Gastrocnemius medialis (tissue), 4 donors: ENCODE results near the gene DNAL4. TPM values are rescaled to one million over a fixed set of nuclear protein-coding genes. Genes with fewer than 3 reads are reported as not detected.

ENCODE experiments used
- ATAC-seq, 2 donors: fragments of 150-250 bp; one replicate each; pipeline ENCODE4 v1.9.1; 2016
- DNase-seq, 2 donors: peaks; one replicate each; pipeline ENCODE4 v3.0.0-alpha.2; 2019
- H3K27ac ChIP-seq, 4 donors: fragments of 200-600 bp; sonication (generic); 1 replicate in 1 of 4; 2 replicates in 3 of 4; pipeline ENCODE4 v1.5.1; 2016 to 2018; ENCODE audit warnings: mild to moderate bottlenecking in 2 of 4, moderate library complexity in 1 of 4
- H3K27me3 ChIP-seq, 3 donors: fragments of 200-600 bp; sonication (generic) in 2 of 3; 1 replicate in 1 of 3; 2 replicates in 2 of 3; pipeline versions ENCODE4 v1.5.1 to v1.6.0; 2016 to 2019; ENCODE audit warnings: mild to moderate bottlenecking in 1 of 3, moderate library complexity in 1 of 3
- H3K36me3 ChIP-seq, 2 donors: fragments of 200-600 bp; sonication (generic) in 1 of 2; one replicate each; pipeline ENCODE4 v1.5.1; 2017 to 2018
- H3K4me1 ChIP-seq, 2 donors: fragments of 200-600 bp; sonication (generic) in 1 of 2; one replicate each; pipeline ENCODE4 v1.5.1; 2016 to 2017; ENCODE audit warnings: mild to moderate bottlenecking in 2 of 2
- H3K4me3 ChIP-seq, 4 donors: fragments of 200-600 bp; sonication (generic) in 3 of 4; 1 replicate in 1 of 4; 2 replicates in 3 of 4; pipeline ENCODE4 v1.5.1; 2016 to 2019; ENCODE audit warnings: mild to moderate bottlenecking in 2 of 4
- H3K9me3 ChIP-seq, 3 donors: fragments of 200-600 bp; sonication (generic) in 2 of 3; 1 replicate in 1 of 3; 2 replicates in 2 of 3; pipeline ENCODE4 v1.5.1; 2016 to 2019
- CTCF ChIP-seq, 5 experiments: fragments of 450-650 bp in 3 of 5; fragments of 200-600 bp in 2 of 5; sonication (generic) in 2 of 5; IDR thresholded peaks in 4 of 5; conservative IDR thresholded peaks in 1 of 5; 1 replicate in 4 of 5; 2 replicates in 1 of 5; pipeline ENCODE4 v1.5.1; 2016 to 2019; ENCODE audit warnings: antibody characterized with exemption in 5 of 5, mild to moderate bottlenecking in 3 of 5, moderate library complexity in 3 of 5
- POLR2A ChIP-seq, 2 donors: fragments of 450-650 bp; IDR thresholded peaks; one replicate each; pipeline ENCODE4 v1.6.1; 2017; ENCODE audit warnings: antibody characterized with exemption in 2 of 2, mild to moderate bottlenecking in 2 of 2, moderate library complexity in 2 of 2
- in situ Hi-C, 4 donors: fragments of 200-750 bp; cut with MboI; loops; one replicate each; pipeline versions ENCODE4 v1.15.0 to v1.8.0; 2017; ENCODE audit warnings: low sequenced_read_pairs in 4 of 4
- intact Hi-C: fragments of 100-400 bp; cut with DNase I; formaldehyde crosslinking; loops from one replicate; pipeline ENCODE4 v1.15.1; 2023; ENCODE audit warnings: low total_unique reads
- total RNA-seq, 4 donors: library from RNA; depleted of rRNA; stranded (reverse); fragments of >200 nt; gene quantifications; one replicate each; pipeline versions ENCODE4 v1.1.0 to v1.2.3, GENCODE V29; 2016

The DNAL4 gene
- total RNA-seq, 4 donors from 2014 or later, result 5.7 to 7.2 (median 6.7) TPM

DNA sequence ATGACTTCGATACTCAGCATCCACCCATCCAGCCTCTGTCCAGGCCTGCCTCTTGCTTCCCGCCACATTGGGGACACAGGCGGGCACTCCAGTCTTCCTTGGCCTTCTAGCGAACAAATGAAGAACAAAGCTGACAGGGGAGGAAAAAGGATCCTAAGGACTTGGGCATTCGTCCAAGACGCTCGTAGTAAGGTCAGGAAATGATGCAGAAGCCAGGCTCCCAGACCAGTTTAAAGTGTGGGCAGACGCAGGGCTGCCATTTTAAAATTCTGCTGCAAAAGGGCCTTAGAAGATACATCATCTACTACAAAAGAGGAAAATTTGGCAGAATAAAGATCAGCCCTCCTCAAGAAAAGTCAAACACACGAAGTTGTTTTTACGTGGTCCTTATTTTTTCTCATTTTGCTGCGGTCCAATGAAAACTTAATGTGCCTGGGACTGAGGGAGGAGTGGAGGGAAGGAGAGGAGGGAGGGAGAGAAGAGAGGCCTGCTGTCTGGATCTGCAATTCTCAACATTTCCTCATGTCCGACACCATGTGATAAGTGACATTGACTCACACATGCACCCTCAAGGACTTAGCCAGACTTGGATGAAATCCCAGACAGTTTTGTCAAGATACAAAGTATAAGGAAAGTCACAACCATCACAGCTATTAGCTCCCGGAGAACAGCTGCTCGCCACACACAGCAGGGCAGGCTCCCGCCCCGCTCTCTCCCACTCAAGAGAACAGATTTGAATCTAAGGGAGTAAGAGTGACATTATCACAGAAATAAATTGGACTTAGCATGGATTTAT is 5.7 kb downstream of the DNAL4 start:
- Histone ChIP-seq H3K4me1 (peaks cover 10 to 23% of the 10 kb centered on the region in 2 donors), H3K4me3 (no peak overlapping the region), H3K36me3 (peaks cover 0 to 4% of the 10 kb centered on the region in 2 donors), H3K27ac (peak overlapping the region; percentile 50 to 74 (median 66)), H3K27me3 (no peaks in the 10 kb centered on the region), H3K9me3 (no peaks in the 10 kb centered on the region)
- DNase-seq (peak; percentile 47 to 53), ATAC-seq (peak; percentile 97)
- intact Hi-C loops (no loop called here), in situ Hi-C loops (no loop called here)
- no peak for TF ChIP-seq POLR2A (IDR thresholded peaks at IDR 0.05)
- no peak for TF ChIP-seq CTCF (IDR thresholded peaks at IDR 0.05 in 4 of 5, conservative IDR thresholded peaks at IDR 0.05 in 1 of 5)

GRCh38 chr22:38786631-38787030 is 7.3 kb downstream of the DNAL4 start:
- in situ Hi-C loops (no loop called here), intact Hi-C loops (no loop called here)
- Histone ChIP-seq H3K9me3 (no peaks in the 10 kb centered on the region), H3K27ac (no peak overlapping the region), H3K36me3 (peaks cover 0 to 4% of the 10 kb centered on the region in 2 donors), H3K4me1 (peaks cover 6 to 18% of the 10 kb centered on the region in 2 donors), H3K27me3 (no peaks in the 10 kb centered on the region), H3K4me3 (no peak overlapping the region)
- DNase-seq, result no peak
- no peak for TF ChIP-seq POLR2A (IDR thresholded peaks at IDR 0.05)
- no peak for TF ChIP-seq CTCF (IDR thresholded peaks at IDR 0.05 in 4 of 5, conservative IDR thresholded peaks at IDR 0.05 in 1 of 5)
- ATAC-seq, result no peak

GRCh38 chr22:38784856-38785255 is 9.1 kb downstream of the DNAL4 start:
- H3K4me1 ChIP-seq, result peaks cover 6 to 18% of the 10 kb centered on the region in 2 donors
- no peaks in the 10 kb centered on the region for H3K36me3 ChIP-seq
- H3K27ac ChIP-seq, result no peak overlapping the region
- no peaks in the 10 kb centered on the region for H3K9me3 ChIP-seq
- no peak overlapping the region for H3K4me3 ChIP-seq
- ATAC-seq (no peak), DNase-seq (no peak)
- in situ Hi-C loops (no loop called here), intact Hi-C loops (no loop called here)
- no peak for TF ChIP-seq POLR2A (IDR thresholded peaks at IDR 0.05)
- TF ChIP-seq CTCF (IDR thresholded peaks at IDR 0.05 in 4 of 5, conservative IDR thresholded peaks at IDR 0.05 in 1 of 5), result no peak
- H3K27me3 ChIP-seq, result no peaks in the 10 kb centered on the region

GRCh38 chr22:38784035-38784434 is 9.9 kb downstream of the DNAL4 start:
- peaks cover 6 to 12% of the 10 kb centered on the region in 2 donors for H3K4me1 ChIP-seq
- DNase-seq, result no peak
- H3K36me3 ChIP-seq, result no peaks in the 10 kb centered on the region
- H3K9me3 ChIP-seq, result no peaks in the 10 kb centered on the region
- no peak for ATAC-seq
- H3K4me3 ChIP-seq, result no peak overlapping the region
- no peak overlapping the region for H3K27ac ChIP-seq
- no peaks in the 10 kb centered on the region for H3K27me3 ChIP-seq
- in situ Hi-C loops, result no loop called here
- TF ChIP-seq POLR2A (IDR thresholded peaks at IDR 0.05) (no peak), CTCF (IDR thresholded peaks at IDR 0.05 in 4 of 5, conservative IDR thresholded peaks at IDR 0.05 in 1 of 5) (no peak)
- intact Hi-C loops, result no loop called here
